Measurements from ENCODE around the gene USP31.
"Not testable (repeated sequence)": the region's sequence is repeated elsewhere in the genome, so short reads cannot be mapped to it uniquely, and the experiment has no call there.

USP31 gene

GRCh38 chr16:23129686-23130085 lies 19.6 kb downstream of the USP31 start:
- DNase-seq = no peak

DNA sequence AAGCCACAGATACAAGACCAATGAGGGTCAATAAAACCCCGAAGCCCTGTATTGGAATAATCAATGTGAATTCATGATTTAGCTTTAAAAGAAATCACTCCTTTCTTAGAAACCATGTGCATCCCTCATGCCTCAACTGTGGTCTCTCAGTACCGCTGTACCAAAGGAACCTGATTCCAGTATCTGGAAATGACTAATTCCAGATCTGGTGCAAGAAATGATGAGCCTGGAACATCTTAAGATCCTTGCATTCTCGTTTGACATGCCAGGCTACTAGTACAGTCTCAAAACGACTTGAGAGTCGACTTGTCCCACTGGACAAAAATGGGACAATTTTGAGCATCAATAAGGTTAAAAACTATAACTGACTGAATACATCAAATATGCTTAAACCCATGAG lies 21.2 kb downstream of the USP31 start:
- no peak for DNase-seq

DNA sequence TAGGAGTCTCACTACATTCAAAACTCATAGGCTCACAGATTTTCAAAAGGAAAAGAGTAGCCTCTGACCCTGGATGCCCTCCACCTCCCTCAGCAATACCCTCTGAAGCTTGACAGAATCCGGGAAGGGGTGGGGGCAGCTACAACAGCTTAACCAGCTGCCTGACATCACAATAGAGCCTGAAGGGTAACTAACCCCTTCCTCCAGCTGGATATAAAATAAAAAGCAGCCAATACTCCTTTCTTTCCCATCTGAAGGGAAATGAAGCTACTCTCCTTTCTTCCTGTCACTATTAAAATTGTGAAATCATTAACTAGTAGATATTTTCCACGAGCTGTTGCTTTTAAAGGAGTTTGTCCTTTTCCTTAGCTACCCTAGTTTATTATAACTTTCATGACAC lies 24.0 kb downstream of the USP31 start:
- DNase-seq = no peak

DNA sequence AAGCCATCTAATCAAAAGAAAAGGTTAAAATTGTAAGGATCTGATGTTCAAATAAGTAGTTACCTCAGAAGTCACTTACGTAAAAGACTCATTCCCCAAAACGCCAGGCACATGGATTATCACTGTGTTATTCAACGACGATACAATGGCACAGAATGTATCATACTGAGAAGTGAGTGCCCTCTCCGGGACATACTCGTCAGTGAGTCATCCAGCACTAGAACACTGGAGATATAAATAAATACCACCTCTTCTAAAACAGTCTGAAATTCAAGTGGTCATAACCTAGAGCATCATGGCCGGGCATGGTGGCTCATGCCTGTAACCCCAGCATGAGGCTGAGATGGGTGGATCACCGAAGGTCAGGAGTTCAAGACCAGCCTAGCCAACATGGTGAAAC lies 24.9 kb downstream of the USP31 start:
- no peak for DNase-seq

DNA sequence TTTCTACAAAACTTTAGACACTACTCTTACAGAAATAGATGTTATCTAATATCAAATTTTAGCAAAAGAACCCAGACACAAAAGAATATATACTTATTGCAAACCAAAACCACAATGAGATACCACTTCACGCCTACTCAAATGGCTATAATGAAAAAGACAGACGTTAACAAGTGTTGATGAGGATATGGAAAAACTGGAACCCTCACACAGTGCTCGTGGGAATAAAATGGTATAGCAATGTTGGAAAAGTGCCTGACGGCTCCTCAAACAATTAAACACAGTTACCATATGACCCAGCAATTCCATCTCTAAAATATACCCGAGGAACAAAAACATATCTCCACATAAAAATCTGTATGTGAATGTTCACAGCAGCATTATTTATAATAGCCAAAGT lies 27.1 kb downstream of the USP31 start:
- DNase-seq = no peak

DNA sequence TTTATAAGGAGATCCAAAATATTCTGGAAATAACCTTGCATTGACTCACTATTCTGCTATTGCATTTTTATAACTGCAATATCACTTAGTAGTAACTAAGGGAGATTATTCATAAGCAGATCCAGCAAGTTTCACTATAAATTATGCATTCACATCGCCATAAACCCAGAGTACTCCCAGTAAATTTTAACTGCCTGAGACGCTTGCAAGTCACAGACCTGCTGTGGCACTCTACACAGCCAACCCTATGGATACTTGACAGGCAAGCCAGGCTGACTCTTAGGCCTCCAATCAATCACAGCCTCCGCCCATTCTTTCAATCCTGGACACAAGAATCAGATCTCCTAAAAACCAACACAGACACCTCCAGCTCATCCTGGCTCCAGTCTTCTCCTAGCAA lies 28.2 kb downstream of the USP31 start:
- no peak for DNase-seq

DNA sequence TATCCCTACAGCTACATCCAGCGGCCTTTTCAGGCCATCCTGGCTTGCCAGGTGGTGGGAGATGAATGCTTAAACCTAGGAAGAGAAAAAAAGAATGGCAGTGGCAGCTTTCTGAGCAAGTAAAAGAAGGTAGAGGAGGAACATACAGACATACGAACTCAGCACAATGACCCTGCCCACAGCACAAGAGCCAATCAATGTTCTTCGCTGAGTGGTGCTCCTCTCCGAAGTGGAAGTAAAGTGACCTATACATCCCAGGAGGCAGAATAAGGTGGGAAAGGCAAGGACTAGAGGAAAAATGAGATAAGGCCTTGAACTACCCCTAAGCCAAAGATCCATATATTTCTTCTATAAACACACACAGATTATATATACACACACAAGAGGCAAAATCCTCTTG lies 28.7 kb downstream of the USP31 start:
- DNase-seq = no peak

- DNase-seq = no peak
Observed at GRCh38 chr16:23119570-23119969, 29.7 kb downstream of the USP31 start.

DNA sequence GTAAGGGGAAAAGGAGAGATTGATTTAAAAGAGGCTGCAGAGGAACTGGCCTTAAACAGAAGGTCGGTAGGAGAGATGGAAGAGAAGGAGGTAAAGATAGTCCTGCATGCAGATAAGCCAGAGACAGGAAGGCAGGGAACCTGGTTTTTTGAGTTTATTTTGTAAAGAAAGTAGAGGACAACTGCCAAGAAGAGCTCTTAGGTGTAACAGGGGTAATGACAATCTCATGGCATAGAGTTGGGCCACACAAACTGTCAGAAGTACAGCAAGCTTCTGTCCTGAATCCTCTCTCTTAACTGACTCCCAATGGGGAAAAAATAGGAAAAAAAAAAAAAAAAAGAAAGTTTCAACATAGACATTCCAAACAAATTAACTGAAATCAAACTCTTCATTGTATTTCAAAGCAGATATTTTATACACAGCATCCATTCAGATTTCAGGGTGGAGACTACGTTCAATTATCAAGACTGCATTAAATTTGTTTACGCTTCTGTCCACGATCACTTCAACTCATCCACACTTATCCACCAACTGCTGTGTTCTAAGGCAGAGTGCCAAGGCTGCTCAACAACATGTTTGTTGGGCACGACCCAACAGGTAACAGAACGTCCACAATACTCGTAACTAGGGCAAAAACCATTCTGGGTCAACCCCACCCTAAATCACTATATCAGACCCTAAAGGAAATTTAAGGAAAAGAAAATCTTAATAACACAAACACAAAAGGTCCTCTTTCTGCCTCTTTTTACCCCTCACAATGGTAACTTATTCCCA lies 34.9 kb downstream of the USP31 start:
- no peak for DNase-seq

- no peak for DNase-seq
Observed at GRCh38 chr16:23113185-23113584, 36.1 kb downstream of the USP31 start.

GRCh38 chr16:23110257-23110899 lies 38.9 kb downstream of the USP31 start:
- DNase-seq = no peak

GRCh38 chr16:23107936-23108335 lies 41.3 kb downstream of the USP31 start:
- DNase-seq = no peak

GRCh38 chr16:23107117-23107516 lies 42.1 kb downstream of the USP31 start:
- DNase-seq = no peak

DNA sequence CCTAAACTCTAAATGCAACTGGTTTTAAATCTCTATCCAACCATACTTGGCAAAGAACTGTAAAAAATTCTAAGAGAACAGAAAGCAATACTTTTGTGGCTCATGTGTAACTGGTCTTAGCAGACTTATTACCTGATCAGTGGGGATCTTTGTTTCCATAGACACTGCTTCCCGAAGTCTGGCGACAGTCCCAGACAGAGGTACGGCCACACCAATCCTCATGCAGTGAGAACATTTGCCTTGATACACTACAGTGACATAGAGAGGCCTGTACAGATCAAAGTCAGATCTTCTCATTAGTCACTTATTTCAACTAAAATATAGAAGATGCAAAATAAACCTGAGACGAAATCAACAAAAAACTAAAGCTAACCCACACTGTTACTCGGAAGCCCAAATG lies 43.9 kb downstream of the USP31 start:
- DNase-seq = no peak

GRCh38 chr16:23104032-23104955 lies 45.0 kb downstream of the USP31 start:
- DNase-seq = no peak

DNA sequence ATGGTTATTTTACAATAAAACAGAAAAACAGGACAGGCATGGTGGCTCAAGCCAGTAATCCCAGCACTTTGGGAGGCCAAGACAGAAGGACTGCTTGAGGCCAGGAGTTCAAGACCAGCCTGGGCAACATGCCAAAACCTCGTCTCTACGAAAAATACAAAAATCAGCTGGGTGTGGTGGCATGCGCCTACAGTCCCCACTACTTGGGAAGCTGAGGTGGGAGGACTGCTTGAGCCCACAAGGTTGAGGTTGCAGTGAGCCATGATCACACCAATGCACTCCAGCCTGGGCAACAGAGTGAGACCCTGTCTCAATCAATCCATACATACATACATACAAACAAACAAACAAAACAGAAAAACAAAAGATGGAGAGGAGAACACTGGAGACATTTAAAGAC lies 45.6 kb downstream of the USP31 start:
- DNase-seq = no peak

GRCh38 chr16:23101012-23101550 lies 48.2 kb downstream of the USP31 start:
- DNase-seq = no peak

DNA sequence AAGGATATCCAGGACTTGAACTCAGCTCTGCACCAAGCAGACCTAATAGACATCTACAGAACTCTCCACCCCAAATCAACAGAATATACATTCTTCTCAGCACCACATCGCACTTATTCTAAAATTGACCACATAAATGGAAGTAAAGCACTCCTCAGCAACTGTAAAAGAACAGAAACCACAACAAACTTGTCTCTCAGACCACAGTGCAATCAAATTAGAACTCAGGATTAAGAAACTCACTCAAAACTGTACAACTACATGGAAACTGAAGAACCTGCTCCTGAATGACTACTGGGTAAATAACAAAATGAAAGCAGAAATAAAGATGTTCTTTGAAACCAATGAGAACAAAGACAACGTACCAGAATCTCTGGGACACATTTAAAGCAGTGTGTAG lies 52.8 kb downstream of the USP31 start:
- not testable (repeated sequence) for DNase-seq

- not testable (repeated sequence) for DNase-seq
Observed at GRCh38 chr16:23094136-23094535, 55.1 kb downstream of the USP31 start.

- DNase-seq = no peak
Observed at GRCh38 chr16:23092801-23093117, 56.5 kb downstream of the USP31 start.

DNA sequence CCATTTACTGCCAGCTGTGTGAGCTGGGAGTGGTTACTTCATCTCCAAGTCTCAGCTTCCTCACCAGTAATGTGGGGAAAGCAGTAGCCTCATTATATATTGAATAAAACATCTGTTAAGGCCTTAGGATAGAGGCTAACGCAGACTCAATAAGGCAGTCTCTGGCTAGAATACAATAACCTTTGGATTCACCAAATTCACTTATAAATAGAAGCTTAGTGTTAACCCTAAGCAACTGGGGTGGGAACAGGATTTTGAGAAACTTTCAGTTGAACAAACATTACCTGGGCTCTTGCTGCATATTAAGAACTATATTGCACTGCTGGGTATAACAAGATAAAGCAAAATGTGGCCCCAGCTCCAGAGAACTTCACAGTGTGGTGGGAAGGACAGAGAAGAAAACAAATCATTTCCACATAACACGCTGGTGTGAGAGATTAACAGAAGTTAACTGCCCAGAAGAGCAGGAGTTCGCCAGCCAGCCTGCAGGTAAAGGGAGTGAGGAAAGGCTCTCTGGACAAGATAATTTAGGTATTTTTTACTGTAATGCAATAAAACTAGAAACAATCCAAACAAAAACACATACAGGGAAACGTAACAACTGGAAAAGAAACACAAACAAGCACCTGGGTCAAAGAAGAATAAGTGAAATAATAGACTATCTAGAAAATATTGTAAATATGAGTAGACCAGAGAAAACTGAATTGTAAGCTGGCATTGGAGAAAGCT lies 57.0 kb downstream of the USP31 start:
- DNase-seq = no peak

- no peak for DNase-seq
Observed at GRCh38 chr16:23089111-23089510, 60.1 kb downstream of the USP31 start.

GRCh38 chr16:23088018-23088417 lies 61.2 kb downstream of the USP31 start:
- no peak for DNase-seq

All from NCI-H187 treated with DMSO at 0.1 percent for 48 hours (cell line).